MV-4-11 (cell line): ENCODE data around the gene DYSF.

Experiments
- DNase-seq: peaks from one replicate; lab custom pipeline; 2025; lab: John Stamatoyannopoulos, UW

The DYSF gene

DNA sequence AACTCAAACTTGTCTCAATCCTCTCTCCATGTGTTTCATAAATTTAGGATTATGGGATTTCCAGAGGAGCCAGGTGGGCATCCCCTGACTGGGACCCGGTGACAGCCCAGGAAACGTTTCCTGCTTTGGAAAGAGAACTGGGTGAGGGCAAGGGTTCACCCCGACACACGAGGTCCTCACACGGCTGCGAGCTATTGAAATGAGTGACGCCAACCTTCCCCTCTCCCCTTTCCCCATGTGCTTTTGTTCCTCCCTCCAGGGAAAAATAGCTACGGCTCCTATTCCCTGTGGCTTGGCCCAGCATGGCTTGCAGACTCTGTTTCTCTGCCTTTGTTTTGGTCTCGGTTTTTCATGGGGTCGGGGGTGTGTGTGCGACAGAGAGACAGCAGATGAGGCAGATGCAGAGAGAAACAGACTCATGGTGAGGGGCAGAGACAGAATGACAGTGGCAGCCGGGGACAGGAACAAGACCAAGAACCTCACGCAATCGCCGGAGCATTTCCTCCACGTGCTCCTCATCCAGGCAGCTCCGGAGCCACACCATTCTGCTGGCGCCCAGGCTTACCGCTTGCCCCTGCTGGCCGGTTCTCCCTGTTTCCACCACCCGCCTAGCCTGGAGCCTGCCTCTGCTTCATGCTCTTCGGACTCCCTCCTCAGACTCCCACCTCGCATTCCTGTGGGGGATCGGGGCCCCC, 238.5 kb downstream of the DYSF start:
- DNase-seq = no peak

DNA sequence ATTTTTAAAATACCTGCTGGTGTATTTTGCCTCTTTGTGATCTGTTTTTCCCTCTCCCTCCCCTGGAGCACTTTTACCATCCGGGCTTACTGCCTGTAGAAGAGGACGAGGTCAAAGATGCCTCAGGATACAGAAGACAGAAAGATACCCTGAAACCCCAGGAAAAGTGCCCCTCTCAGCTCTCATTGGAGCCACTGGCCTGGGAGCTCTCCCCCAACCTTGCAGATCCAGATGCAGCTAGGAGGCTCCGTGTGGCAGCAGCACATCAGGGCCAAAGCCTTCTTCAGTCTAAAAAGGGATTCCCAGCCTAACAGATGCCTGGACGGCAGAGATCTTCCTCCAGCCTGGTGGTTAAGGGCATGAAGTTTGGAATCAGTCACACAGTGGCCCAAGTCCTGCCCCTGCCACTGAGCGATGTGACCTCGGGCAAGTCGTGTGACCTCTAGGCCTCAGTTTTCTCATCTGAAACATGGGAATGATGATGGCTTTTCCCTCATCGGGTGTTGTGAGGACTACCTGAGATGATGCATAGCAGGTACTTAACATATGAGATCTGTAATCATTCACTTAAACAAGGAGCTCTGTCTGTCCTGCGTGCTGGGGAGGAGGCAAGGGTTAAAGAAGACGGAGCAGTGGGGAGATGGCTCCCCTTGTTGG, 239.4 kb downstream of the DYSF start:
- no peak for DNase-seq

DNA sequence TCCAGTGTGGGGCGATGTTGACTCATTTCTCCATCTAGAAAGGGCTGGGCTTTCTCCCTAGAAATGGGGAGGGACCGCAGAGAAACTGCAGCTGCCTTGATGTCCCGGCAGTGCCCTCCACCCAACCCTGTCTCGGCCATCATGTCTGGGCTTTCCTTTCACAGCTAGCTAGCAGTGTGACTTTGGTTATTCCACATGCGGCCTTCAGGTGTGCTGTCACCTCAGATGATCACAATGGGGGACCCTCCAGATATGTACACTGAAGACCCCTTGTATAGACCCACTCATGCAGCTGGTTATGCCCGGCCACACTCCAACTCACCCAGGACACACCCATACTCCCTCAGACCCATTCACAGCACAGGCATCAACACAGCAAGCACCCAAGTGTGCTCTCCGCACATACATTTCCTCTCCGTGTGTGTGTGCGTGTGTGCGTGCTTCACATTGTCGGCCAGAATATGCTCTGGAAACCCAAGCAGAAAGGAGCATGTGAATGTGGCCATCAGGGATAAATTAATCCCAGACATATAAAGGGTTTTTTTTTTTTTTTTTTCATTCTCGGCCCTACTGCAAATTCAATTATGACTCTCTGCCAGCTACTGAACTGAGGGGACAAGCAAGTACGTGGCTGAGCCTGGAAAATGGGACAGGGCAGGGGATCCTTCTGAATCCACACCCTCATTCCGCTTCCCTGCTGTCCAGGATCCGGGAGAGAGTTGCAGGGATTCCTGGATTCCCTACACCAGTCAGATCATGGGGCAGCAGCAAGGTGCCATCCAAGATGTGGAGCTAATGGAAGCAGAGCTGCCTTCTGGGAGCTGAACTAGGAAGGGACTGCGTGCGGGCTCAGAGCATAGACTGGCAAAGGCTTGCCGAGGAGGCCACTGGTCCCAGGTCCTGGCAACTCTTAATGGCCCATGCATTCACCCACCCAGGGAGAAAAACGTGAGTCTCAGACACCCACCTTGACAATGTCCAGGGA, 240.2 kb downstream of the DYSF start:
- no peak for DNase-seq

DNA sequence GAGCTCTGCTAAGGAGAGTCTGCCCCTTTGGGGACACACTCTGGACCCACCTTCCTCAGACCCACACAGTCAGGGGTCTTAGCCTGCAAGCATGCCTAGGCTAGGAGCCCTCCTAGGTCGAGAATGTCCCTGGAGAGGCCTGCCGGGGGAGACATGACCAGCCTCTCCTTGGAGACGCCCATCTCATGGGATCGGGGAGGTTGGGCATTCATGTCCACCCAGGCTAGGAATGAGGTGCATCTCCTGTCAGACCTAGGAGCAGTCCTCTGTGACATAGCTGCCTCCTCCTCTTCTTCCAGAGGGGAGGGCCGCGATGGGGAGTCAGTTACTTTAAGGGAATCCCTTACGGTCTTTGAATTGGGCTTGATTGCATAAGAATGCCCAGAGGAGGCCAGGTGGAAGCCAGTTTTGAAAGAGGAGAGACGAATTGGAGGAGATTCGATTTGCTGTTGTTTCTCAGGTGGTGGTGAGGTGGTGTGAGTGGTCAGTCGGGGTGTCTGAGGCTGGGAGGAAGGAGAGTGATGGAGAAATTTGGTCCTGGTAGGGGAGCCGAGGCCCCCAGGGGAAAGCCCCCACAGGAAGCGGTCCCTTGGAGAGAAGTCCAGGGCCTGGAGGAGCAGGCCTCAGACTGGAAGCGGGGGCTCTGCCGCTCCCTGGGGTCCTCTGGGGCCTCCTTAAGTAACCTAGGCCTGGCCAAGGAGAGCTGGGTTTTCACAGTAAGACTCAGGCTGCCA, 241.3 kb downstream of the DYSF start:
- no peak for DNase-seq

DNA sequence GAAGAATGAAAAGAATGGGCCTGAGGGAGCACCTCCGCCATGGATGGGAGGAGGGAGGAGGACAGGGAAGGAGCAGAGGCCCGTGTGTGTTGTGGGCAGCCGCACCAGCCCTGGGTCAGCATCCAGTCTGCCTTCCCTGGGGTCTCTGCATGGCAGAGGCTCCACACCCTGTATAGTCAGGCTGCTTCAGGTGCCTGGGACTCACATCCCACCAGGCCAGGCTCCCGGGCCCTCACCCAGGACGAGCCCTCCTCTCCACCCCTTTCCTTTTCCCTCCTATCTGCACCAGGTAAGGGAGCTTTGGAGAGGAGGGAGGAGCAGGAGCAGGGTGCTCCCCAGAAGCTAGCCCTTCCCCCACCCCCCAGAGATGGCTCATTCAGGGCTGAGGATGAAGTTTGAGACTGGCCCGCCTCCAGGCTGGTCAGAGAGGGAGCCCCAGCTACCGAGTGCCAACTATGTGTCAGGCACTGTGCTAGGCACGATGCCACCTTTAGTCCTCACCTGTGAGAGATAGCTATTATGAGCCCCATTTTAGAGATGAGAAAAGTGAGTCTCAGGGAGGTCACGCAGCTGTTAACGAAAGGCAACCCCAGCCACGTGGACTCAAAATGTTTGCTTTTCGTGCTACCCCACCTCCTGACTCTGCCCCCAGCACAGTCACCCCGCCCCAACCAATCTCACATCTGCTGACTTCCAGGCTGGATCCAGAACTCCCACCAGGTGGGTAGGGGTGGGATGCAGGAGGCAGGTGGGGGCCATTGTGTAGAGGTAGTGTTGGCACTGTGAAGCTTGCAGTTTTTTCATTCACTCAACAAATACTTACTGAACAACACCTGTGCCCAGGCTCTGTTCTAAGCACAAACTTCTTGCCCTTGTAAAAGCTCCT, 242.1 kb downstream of the DYSF start:
- DNase-seq = no peak

DNA sequence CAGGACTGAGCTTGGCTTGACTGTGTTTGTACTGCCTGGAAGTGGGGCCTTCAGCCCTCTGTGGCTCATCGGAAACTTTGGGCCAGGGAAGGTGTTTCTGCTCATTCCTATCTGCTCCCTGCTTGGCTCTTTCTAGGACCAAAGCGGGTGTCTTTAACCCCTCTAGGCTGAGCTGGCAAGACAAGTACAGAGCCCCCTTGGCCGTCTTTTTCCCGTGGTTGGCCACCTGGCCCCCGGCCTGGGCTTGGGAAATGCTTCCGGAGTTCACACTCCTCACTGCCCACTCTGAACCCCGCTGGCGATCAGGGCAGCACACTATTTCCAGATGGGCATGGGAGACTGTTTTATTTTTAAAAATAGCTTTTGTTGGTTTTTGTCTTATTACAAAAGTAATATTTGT, 243.0 kb downstream of the DYSF start:
- DNase-seq = no peak

DNA sequence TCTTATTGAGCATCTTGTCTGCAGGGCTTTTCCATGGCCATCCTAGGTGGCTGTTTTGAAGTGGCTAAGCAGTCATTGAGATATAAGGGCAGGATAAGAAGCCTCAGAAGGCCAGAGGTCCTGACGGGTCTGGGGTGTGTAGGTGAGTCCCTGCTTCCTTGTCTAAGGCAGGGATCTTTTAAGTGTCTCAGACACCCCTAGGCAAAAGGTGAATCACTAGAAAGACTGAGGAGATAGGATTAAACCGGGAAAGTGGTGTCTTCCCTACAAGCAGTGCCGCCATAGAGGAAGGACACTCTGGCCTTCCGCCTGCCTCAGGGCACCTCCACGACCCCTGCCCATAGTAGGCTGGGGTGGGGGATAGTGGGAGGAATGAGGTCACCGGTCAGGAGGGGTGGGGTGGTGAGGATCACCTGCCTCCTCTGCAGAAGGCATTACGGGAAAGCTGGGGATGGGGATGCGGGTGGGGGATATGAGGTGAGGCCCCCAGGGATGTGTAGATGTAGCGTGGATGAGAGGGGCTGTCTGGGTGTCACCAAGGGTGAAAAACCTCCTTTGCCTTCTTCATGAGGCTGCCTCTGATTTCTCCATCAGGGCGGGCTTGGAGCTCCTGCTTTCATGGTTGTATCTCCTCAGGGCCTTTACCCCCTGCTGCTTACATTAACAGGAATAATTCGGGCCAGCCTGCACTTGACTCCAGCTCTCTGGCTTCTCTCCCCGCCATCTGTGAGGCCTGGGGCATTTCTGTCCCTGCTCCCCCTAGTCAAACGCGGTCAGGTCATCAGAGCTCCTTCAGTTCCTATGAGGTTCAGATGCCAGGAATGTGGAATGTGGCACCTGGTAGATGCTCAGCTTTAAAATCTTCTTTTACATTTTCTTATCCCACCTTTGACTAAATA, 244.0 kb downstream of the DYSF start:
- no peak for DNase-seq

DNA sequence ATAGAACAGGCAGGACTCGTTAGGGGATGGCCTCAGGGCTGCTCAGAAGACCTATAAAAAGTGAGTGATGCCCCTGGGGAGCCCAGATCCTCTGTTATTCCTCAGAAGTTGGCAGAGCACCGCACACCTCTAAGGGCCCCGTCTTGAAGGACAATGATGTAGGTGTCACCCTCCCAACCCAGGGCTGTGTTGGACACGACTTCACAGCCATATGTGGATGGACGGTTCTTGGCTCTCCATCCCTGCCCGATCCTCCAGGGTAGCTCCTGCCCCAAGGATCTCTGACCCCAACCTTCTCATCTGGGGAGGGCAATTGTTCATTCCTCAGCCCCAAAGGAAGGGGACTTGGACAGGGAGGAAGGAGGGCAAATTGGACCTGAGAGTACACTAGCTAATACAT, 246.1 kb downstream of the DYSF start:
- DNase-seq = no peak

DNA sequence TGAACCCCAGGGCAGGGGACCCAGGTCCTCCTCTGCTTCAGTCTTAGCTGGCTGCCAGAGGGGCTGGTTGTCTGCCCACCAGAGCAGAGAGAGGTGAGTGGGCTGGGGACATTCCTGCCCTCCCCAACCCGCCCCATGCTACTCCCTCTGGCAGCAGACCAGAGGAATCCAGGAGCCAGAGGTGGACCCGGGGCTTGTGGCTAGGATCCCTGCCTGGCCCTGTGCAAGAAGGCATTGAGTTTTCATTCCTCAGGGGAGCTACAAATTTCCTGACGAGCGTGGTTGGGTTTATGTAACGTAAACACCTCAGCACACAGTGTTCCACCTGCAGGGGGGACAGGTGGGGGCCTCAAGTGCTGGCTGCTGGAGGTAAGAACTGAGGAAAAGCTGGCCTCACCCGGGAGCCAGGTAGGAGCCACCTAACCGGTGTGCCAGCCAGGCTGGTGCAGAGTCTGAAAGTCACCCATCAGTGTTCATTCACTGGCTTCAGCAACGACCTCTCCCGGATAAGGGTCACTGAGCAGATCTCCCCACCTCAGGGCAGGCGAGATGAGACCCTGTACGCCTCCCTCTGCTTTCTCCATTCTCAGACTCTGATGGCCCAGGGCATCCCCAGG, 246.8 kb downstream of the DYSF start:
- DNase-seq = no peak

DNA sequence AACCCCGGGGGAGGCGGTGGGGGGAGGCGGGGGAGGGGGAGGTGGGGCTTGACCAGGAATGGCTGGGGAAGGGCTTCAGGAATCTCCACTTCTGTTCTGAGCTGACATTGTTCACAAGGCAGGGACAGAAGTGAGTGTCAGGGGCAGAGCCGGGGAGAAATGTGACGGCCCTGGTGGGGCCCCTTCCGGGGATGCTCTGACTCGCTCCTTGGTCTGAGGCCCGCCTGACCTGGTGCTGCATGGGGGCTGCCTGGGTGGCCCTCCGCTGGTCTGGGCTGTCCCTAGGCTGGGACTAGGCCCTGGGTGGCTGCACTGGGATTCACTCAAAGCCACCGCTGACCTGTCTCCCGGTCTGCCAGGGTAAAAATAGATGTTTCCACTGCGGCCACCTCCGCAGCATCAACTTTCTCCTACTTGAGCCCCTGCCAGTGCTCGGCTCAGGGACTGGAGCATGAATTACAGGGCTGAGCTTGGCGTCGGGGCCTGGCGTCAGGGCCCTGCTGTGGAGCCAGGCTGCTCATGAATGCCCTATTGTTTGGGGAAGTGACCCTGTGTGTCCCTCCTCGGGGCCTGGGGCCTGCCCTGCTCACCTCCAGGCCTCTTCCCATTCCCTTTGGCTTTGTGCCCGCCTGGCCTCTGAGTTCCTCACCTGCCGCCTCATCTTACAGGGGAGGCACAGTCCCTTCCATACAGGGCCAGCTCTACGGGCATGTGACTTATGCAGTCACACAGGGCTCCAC, 247.5 kb downstream of the DYSF start:
- no peak for DNase-seq

DNA sequence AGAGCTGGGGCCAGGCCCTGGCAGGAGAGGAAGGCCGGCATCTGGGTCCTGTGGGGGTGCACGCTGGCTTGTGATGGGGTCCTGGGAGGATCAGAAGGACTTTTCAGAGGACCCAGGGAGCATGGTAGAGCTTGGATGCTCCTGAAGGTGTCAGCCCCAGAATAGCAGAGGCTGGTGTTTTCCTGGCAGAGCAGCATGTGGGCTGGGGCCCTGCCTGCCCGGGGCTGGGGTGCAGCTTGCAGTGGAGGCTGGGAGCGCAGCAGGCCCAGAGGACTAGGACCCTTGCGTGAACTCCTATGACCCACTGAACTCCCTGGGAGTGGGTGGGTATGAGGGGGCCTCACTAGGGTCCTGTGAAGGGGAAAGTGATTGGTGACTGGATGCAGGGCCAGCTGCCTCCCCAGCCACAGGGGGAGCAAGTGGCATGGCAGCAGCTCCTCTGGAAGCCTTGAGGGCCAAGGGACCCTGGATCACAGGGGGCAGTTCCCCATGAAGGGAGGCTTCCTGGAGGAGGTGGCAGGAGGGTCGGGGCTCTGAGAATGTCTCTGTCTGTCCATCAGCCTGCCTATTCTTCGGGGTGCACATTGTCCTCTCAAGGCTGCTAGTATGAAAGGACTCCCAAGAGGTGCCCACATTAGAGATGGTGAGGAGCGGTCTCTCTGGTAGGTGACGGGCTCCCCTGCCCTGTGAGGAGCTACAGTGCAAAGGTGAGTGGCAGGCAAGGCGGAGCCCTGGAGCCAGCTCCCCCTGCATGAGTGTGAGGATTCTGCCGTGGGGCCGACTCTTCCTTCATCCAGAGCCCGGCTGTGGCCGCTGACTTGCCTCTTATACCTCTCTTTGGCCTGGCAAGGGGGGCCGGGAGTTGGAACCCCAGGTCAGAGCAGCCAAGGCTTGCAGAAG, 249.0 kb downstream of the DYSF start:
- no peak for DNase-seq

DNA sequence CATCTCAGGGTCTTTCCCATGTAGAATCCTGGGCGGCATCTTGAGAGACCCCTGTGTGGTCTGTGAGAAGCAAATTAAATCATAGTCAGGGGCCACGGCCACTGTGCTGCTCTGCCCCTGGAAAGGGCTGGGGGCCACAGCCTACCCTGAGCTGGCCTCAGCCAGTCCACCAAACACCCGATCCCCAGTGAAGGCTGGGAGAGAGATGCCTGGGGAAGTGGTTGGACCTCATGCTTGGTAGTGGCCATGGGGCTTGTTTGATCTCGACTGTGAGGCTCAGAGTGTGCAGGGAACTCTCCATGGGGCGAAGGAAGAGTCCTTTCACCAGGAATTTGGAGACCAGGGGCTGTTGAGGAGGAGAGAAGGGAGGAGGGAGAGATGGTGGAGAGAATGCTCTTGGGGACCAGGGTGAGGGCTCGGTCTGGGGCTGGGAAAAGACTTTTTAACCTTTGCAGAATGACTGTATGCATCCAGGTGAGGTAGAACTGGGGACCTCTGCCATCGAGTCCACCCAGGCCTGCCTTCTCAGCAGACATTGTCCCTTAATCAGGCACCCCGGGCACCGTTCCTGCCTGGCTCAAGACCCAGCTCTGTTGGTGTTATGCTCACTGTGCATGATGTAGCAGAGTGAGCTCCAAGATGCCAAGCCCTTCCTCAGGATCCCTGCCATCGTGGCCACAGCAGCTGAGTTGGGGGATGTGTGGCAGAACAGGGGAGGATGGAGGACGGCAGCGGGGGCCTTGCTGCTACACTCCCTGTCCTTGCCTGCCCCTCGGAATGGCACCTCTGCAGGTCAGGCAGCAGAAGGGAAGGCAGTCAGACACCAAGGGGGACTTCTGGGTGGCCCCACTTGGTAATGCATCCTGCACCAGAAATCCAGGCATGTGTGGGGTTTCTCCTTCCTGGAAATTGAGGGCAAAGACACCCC, 249.9 kb downstream of the DYSF start:
- no peak for DNase-seq

DNA sequence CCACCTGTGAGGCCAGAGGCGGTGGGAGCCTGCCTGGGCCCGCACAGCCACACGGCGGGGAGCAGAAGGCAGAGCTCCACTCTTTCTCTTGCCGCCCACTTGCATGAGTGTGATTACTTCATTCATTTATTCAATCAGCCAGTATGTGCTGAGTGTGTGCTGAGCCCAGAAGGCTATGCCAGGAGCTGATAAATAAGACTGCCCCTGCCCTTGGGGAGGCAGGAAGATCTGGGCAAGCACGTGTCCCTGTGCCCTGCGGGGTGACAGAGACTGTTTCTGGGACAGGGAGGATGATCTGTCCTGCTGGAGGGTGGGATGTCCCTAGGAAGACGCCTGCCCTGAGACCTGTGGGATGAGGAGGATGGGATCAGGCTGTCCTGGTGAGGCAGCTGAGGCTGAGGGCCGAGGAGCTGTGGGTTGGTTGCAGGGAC, 250.8 kb downstream of the DYSF start:
- no peak for DNase-seq

DNA sequence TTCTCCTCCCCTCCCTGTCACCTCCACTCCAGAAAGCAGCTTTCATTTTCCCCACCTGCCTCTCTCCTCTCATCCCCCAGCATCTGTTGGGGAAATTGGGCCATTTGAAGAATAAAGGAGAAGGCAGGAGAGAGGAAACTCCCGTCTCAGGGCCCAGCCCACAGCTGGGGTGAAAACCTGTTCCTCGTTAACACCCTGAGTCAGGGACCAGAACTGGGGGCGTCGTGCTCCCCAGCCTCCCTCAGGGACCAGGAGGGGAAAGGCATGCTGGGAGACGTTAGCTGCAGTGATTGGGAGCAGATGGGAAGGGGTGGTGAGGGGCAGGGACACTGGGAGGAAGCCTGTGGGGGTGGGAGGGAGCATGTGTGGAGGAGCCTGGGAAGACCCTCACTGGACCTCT, 251.3 kb downstream of the DYSF start:
- DNase-seq = no peak

DNA sequence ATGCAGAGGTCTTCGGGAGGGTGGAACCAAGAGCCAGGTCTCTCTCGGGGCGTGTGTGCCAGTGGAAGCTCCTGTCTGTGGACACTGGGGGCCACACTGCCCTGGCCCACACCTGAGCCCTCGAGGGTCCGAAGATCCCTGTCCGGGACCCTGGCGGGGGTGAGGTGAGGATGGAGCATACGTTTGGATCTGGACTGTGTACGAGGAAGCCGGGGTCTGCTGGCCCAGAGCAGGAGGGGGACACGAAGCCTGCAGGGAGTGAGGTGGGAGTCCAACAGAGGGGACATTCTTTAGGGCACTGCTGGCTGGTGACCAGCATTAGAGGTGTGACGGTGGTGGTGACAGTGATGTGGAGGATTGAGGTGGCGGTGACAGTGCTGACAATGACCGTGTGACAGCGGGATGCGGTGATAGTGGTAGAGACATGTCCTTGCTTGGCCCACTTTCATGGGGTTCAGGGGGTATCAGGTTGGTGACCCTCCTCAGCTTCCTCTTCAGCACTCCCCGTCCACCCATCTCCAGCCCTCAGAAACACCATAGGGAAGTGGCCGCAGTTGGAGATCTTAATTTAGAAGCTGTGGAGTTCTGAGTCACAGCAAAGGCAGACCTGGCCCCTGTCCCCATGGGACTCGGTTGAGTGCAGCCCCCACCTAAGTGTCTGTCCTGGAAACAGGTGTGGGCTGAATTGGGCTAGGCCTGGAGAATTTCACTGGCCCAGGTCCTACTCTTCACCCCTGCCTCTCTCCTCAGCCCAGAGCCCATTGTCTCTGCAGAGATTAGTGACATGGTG, 252.0 kb downstream of the DYSF start:
- DNase-seq = no peak

DNA sequence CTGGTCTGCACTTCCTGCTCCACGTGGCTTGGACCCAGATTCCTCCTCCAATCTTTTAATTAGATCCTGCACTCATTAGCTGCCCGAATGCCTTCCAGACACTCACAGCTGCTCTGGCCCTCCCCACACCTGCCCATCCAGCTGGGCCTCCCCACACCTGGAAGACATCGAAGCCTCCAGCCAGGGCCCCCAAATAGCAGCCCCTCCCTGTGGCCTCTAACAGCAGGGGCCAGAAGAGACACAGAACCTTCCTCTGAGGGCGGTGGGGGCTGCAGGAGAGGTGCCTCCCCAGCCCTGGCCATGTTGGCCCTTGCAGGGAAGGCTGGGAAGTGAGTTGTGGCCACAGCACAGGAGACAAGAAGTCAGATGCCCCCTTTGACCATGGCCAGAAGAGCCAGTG, 252.8 kb downstream of the DYSF start:
- DNase-seq = no peak
